Measurements from ENCODE around the gene MRPS6.

The MRPS6 gene

GRCh38 chr21:34086887-34087306 lies 13.5 kb downstream of the MRPS6 start:
- no peak for TF ChIP-seq CTCF (IDR thresholded peaks at IDR 0.05; ENCODE audit: low read depth, low read length)
- no peak overlapping the region for H3K4me3 ChIP-seq (ENCODE audit: low read depth, low read length)
- no peak for DNase-seq (ENCODE audit: low read depth, low spot score)
- in situ Hi-C loops (cut with HindIII; ENCODE audit: low sequenced_read_pairs): no loop called here

GRCh38 chr21:34088752-34089151 lies 15.4 kb downstream of the MRPS6 start:
- in situ Hi-C loops (cut with HindIII; ENCODE audit: low sequenced_read_pairs): no loop called here
- no peak for TF ChIP-seq CTCF (IDR thresholded peaks at IDR 0.05; ENCODE audit: low read depth, low read length)
- DNase-seq (ENCODE audit: low read depth, low spot score): no peak

GRCh38 chr21:34091032-34091431 lies 17.7 kb downstream of the MRPS6 start:
- in situ Hi-C loops (cut with HindIII; ENCODE audit: low sequenced_read_pairs): no loop called here
- DNase-seq (ENCODE audit: low read depth, low spot score): no peak
- no peak for TF ChIP-seq CTCF (IDR thresholded peaks at IDR 0.05; ENCODE audit: low read depth, low read length)
- H3K4me3 ChIP-seq (ENCODE audit: low read depth, low read length): no peak overlapping the region

More at GRCh38 chr21:34088752-34089151, 15.4 kb downstream of the MRPS6 start:
- H3K4me3 ChIP-seq (ENCODE audit: low read depth, low read length): no peak overlapping the region

- TF ChIP-seq CTCF (IDR thresholded peaks at IDR 0.05; ENCODE audit: low read depth, low read length): peak; percentile 42
- no peak overlapping the region for H3K4me3 ChIP-seq (ENCODE audit: low read depth, low read length)
- no peak for DNase-seq (ENCODE audit: low read depth, low spot score)
- in situ Hi-C loops (cut with HindIII; ENCODE audit: low sequenced_read_pairs): no loop called here
These were observed 18.2 kb downstream of the MRPS6 start for GRCh38 chr21:34091607-34092006.

GRCh38 chr21:34092262-34092921 lies 19.0 kb downstream of the MRPS6 start:
- in situ Hi-C loops (cut with HindIII; ENCODE audit: low sequenced_read_pairs): no loop called here
- no peak for TF ChIP-seq CTCF (IDR thresholded peaks at IDR 0.05; ENCODE audit: low read depth, low read length)
- no peak for DNase-seq (ENCODE audit: low read depth, low spot score)
- no peak overlapping the region for H3K4me3 ChIP-seq (ENCODE audit: low read depth, low read length)

GRCh38 chr21:34093083-34093482 lies 19.7 kb downstream of the MRPS6 start:
- in situ Hi-C loops (cut with HindIII; ENCODE audit: low sequenced_read_pairs): no loop called here
- DNase-seq (ENCODE audit: low read depth, low spot score): no peak
- no peak for TF ChIP-seq CTCF (IDR thresholded peaks at IDR 0.05; ENCODE audit: low read depth, low read length)
- no peak overlapping the region for H3K4me3 ChIP-seq (ENCODE audit: low read depth, low read length)
